HEK293 (cell line): ENCODE results near the gene VTN.

Source experiments
- CTCF ChIA-PET: fragments of 350-600 bp; formaldehyde crosslinking; extraction: SDS; loops from one replicate; lab custom pipeline; 2021; ENCODE audit warnings: antibody characterized with exemption; lab: Yijun Ruan, JAX
- POLR2A ChIA-PET: fragments of 300-600 bp; formaldehyde crosslinking; extraction: SDS; loops from one replicate; lab custom pipeline; 2020; ENCODE audit warnings: antibody characterized with exemption, inconsistent platforms; lab: Yijun Ruan, JAX
- H3K27ac ChIP-seq: fragments of 200-500 bp; sonication (Bioruptor generic); 2 replicates; pipeline ENCODE4 v1.5.1; 2014; ENCODE audit warnings: low read depth, low read length, control low read depth, inconsistent platforms; ENCODE audit errors: extremely low read depth
- H3K36me3 ChIP-seq, 2 experiments: fragments of 200-500 bp in 1 of 2; sonication (Bioruptor generic) in 1 of 2; 1 replicate in 1 of 2; 2 replicates in 1 of 2; pipeline ENCODE4 v1.5.1; 2014 to 2017; ENCODE audit warnings: inconsistent platforms in 2 of 2, low read length in 2 of 2; ENCODE audit not compliant: control insufficient read depth in 2 of 2, insufficient read depth in 1 of 2
- H3K4me1 ChIP-seq: fragments of 200-500 bp; sonication (Bioruptor generic); 2 replicates; pipeline ENCODE4 v1.5.1; 2014; ENCODE audit warnings: mild to moderate bottlenecking, low read length, inconsistent platforms; ENCODE audit not compliant: control insufficient read depth, insufficient read depth
- H3K4me3 ChIP-seq: 2 replicates; pipeline ENCODE4 v1.5.1; 2011; ENCODE audit warnings: low read depth, mild to moderate bottlenecking, control low read depth, low read length, moderate library complexity
- H3K9me3 ChIP-seq: fragments of 200-500 bp; sonication (Bioruptor generic); 2 replicates; pipeline ENCODE4 v1.5.1; 2014; ENCODE audit warnings: low read depth, low read length, inconsistent platforms; ENCODE audit not compliant: control insufficient read depth, insufficient read depth
- HOXC10 ChIP-seq: sonication (generic); formaldehyde crosslinking; IDR thresholded peaks from 2 replicates; pipeline ENCODE4 v1.8.1; 2023; ENCODE audit warnings: mild to moderate bottlenecking, missing genetic modification reagents
- KLF10 ChIP-seq: fragments of 450-650 bp; IDR thresholded peaks from 2 replicates; pipeline ENCODE4 v1.5.1; 2018; ENCODE audit warnings: missing biosample characterization, mild to moderate bottlenecking, missing genetic modification characterization
- SALL2 ChIP-seq: fragments of 450-650 bp; formaldehyde crosslinking; IDR thresholded peaks from 2 replicates; pipeline ENCODE4 v1.5.0; 2017; ENCODE audit warnings: missing biosample characterization, mild to moderate bottlenecking, missing genetic modification characterization, borderline replicate concordance
- SCRT1 ChIP-seq: fragments of 450-650 bp; formaldehyde crosslinking; IDR thresholded peaks from 2 replicates; pipeline ENCODE4 v1.5.1; 2016; ENCODE audit warnings: missing biosample characterization, missing genetic modification characterization, borderline replicate concordance
- ZFHX2 ChIP-seq: fragments of 450-650 bp; formaldehyde crosslinking; conservative IDR thresholded peaks from 2 replicates; pipeline ENCODE4 v1.5.1; 2016; ENCODE audit warnings: missing biosample characterization, missing genetic modification characterization
- ZFP37 ChIP-seq: fragments of 450-650 bp; formaldehyde crosslinking; IDR thresholded peaks from 2 replicates; pipeline ENCODE4 v1.5.1; 2016; ENCODE audit warnings: missing biosample characterization, missing genetic modification characterization
- ZNF10 ChIP-seq: fragments of 450-650 bp; formaldehyde crosslinking; IDR thresholded peaks from 2 replicates; pipeline ENCODE4 v1.5.1; 2017; ENCODE audit warnings: missing biosample characterization, missing genetic modification characterization
- ZNF133 ChIP-seq: fragments of 450-650 bp; formaldehyde crosslinking; IDR thresholded peaks from 2 replicates; pipeline ENCODE4 v1.5.1; 2016; ENCODE audit warnings: missing biosample characterization, missing genetic modification characterization
- ZNF2 ChIP-seq: fragments of 450-650 bp; formaldehyde crosslinking; IDR thresholded peaks from 2 replicates; pipeline ENCODE4 v1.5.1; 2016; ENCODE audit warnings: missing biosample characterization, missing genetic modification characterization
- ZNF202 ChIP-seq: fragments of 450-650 bp; formaldehyde crosslinking; IDR thresholded peaks from 2 replicates; pipeline ENCODE4 v1.5.1; 2016; ENCODE audit warnings: missing biosample characterization, missing genetic modification characterization, borderline replicate concordance
- ZNF266 ChIP-seq: fragments of 450-650 bp; formaldehyde crosslinking; IDR thresholded peaks from 2 replicates; pipeline ENCODE4 v1.5.1; 2016; ENCODE audit warnings: missing biosample characterization, missing genetic modification characterization, low read depth
- ZNF302 ChIP-seq: fragments of 450-650 bp; formaldehyde crosslinking; IDR thresholded peaks from 2 replicates; pipeline ENCODE4 v1.5.1; 2016; ENCODE audit warnings: missing biosample characterization, missing genetic modification characterization, low read depth
- ZNF37A ChIP-seq: fragments of 450-650 bp; IDR thresholded peaks from 2 replicates; pipeline ENCODE4 v1.5.1; 2018; ENCODE audit warnings: missing biosample characterization, missing genetic modification characterization
- ZNF510 ChIP-seq: fragments of 450-650 bp; formaldehyde crosslinking; IDR thresholded peaks from 2 replicates; pipeline ENCODE4 v1.5.1; 2018; ENCODE audit warnings: mild to moderate bottlenecking, missing genetic modification characterization, missing biosample characterization; ENCODE audit not compliant: insufficient replicate concordance
- TF ChIP-seq, protein P1 (sequence below): fragments of 450-650 bp; formaldehyde crosslinking; IDR thresholded peaks from 2 replicates; pipeline ENCODE4 v1.5.1; 2016; ENCODE audit warnings: missing biosample characterization, missing genetic modification characterization
- TF ChIP-seq, protein P2 (sequence below): fragments of 450-650 bp; formaldehyde crosslinking; IDR thresholded peaks from 2 replicates; pipeline ENCODE4 v1.5.1; 2017; ENCODE audit warnings: missing biosample characterization, missing genetic modification characterization
- TF ChIP-seq, protein P3 (sequence below): fragments of 450-650 bp; formaldehyde crosslinking; IDR thresholded peaks from 2 replicates; pipeline ENCODE4 v1.5.1; 2016; ENCODE audit warnings: missing biosample characterization, missing genetic modification characterization
- TF ChIP-seq, protein P4 (sequence below): fragments of 450-650 bp; formaldehyde crosslinking; IDR thresholded peaks from 2 replicates; pipeline ENCODE4 v1.5.1; 2016; ENCODE audit warnings: missing biosample characterization, missing genetic modification characterization

Gene VTN

DNA sequence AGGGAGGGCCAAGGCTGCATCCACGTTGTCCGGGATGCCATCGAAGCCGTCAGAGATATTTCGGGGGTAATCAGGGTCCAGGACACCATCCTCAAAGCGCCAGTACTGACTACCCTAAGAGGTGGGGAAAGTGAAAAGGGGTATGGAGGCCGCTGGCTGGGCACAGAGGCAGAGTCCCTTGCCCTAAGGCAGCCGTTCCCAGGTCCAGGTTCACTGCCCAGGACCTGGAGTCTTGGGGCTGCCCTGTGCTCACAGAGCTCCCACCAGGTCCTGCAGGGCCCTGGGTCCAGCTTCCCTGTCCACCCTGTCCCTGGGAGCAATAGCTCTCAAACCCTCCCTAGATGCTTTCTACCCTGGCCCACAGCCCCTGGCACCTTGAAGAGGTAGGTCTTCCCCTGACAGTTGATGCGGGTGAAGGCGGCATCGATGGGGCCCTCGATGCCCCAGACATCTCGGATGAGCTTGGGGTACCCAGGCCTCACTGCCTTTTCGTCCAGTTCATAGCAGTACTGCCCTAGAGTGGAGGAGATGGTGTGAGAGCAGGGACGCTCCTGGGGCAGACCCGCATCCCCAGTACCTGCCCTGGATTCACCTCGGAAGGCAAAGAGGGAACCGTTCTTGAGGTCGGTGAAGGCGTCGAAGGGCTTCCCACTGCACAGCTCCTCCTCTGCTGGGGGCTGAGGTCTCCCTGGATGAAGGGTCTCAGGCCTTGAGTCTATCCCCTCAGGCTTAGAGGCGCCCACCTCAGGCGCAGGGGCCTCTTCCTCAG is 1.0 kb downstream of the VTN start (continued):
- TF ChIP-seq HOXC10 (CRISPR knock-in tag) (no peak), ZNF302 (tag by site-specific recombination) (no peak), ZFHX2 (tag by site-specific recombination) (no peak), ZNF2 (tag by site-specific recombination) (no peak)
- TF ChIP-seq, all 188 proteins: peak for 0

DNA sequence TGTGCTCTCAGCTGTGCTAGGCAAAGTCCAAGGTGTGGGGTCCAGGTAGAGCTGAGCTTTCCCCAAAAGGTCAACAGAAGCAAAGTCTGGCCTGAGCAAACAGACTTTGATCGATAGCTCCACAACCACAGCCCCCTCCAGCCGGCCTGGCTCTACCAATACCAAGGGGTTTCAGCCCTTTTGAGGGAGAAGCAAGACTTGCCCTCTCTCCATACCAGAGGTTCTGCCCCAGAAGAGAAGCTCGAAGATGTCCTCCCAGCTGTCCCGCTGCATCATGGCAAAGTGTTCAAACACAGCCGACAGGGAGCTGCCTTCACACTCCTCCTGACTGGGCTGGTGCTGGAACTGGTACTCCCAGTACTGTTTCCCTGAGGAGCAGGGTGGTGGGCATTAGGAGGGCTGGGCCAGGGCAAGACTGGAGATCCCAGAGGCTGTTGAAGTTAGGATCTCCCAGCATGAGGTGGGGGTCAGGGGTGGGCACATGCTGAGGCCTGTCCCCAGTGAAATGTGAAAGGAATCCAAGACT is 1.7 kb downstream of the VTN start:
- Histone ChIP-seq H3K4me1 (peaks cover 12% of the 10 kb centered on the region), H3K4me3 (no peak overlapping the region), H3K9me3 (no peaks in the 10 kb centered on the region), H3K36me3 (peaks cover 0 to 19% of the 10 kb centered on the region in 2 experiments; a peak in 2 of 3 replicates), H3K27ac (no peak overlapping the region)
- ChIA-PET POLR2A (interaction anchor here (0.6 to 7.1 kb wide), 6 partner anchors 10 to 48 kb away, joined by 3 to 66 read pairs (median 4); partner anchors contain the start of genes IFT20, POLDIP2 and TNFAIP1), CTCF (interaction anchor here (0.7 to 1.4 kb wide), 2 partner anchors 39 to 119 kb away, joined by 3 to 4 read pairs; no protein-coding TSS in a partner anchor)
- TF ChIP-seq, protein P1, sequence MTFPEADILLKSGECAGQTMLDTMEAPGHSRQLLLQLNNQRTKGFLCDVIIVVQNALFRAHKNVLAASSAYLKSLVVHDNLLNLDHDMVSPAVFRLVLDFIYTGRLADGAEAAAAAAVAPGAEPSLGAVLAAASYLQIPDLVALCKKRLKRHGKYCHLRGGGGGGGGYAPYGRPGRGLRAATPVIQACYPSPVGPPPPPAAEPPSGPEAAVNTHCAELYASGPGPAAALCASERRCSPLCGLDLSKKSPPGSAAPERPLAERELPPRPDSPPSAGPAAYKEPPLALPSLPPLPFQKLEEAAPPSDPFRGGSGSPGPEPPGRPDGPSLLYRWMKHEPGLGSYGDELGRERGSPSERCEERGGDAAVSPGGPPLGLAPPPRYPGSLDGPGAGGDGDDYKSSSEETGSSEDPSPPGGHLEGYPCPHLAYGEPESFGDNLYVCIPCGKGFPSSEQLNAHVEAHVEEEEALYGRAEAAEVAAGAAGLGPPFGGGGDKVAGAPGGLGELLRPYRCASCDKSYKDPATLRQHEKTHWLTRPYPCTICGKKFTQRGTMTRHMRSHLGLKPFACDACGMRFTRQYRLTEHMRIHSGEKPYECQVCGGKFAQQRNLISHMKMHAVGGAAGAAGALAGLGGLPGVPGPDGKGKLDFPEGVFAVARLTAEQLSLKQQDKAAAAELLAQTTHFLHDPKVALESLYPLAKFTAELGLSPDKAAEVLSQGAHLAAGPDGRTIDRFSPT (tag by site-specific recombination) = no peak
- TF ChIP-seq, protein P2, sequence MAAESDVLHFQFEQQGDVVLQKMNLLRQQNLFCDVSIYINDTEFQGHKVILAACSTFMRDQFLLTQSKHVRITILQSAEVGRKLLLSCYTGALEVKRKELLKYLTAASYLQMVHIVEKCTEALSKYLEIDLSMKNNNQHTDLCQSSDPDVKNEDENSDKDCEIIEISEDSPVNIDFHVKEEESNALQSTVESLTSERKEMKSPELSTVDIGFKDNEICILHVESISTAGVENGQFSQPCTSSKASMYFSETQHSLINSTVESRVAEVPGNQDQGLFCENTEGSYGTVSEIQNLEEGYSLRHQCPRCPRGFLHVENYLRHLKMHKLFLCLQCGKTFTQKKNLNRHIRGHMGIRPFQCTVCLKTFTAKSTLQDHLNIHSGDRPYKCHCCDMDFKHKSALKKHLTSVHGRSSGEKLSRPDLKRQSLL (tag by site-specific recombination) = no peak
- TF ChIP-seq ZNF202 (tag by site-specific recombination) (no peak), ZFP37 (no peak), ZNF133 (tag by site-specific recombination) (no peak), ZNF10 (tag by site-specific recombination) (no peak), SALL2 (tag by site-specific recombination) (no peak), KLF10 (tag by site-specific recombination) (no peak), ZNF266 (tag by site-specific recombination) (no peak), SCRT1 (no peak), ZNF37A (tag by site-specific recombination) (no peak), ZNF510 (tag by site-specific recombination) (no peak)
- TF ChIP-seq, protein P3, sequence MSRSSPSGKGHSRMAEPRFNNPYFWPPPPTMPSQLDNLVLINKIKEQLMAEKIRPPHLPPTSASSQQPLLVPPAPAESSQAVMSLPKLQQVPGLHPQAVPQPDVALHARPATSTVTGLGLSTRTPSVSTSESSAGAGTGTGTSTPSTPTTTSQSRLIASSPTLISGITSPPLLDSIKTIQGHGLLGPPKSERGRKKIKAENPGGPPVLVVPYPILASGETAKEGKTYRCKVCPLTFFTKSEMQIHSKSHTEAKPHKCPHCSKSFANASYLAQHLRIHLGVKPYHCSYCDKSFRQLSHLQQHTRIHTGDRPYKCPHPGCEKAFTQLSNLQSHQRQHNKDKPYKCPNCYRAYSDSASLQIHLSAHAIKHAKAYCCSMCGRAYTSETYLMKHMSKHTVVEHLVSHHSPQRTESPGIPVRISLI (tag by site-specific recombination) = no peak
- TF ChIP-seq, protein P4, sequence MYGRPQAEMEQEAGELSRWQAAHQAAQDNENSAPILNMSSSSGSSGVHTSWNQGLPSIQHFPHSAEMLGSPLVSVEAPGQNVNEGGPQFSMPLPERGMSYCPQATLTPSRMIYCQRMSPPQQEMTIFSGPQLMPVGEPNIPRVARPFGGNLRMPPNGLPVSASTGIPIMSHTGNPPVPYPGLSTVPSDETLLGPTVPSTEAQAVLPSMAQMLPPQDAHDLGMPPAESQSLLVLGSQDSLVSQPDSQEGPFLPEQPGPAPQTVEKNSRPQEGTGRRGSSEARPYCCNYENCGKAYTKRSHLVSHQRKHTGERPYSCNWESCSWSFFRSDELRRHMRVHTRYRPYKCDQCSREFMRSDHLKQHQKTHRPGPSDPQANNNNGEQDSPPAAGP (tag by site-specific recombination) = no peak
